HEK293 (cell line): Measurements from ENCODE around the gene OTP.
A peak's percentile ranks its signal among the peaks of the same experiment; 100 is the strongest.

Source experiments
- CTCF ChIA-PET: fragments of 350-600 bp; formaldehyde crosslinking; extraction: SDS; loops from one replicate; lab custom pipeline; 2021; ENCODE audit warnings: antibody characterized with exemption; lab: Yijun Ruan, JAX
- POLR2A ChIA-PET: fragments of 300-600 bp; formaldehyde crosslinking; extraction: SDS; loops from one replicate; lab custom pipeline; 2020; ENCODE audit warnings: antibody characterized with exemption, inconsistent platforms; lab: Yijun Ruan, JAX
- H3K27ac ChIP-seq: fragments of 200-500 bp; sonication (Bioruptor generic); 2 replicates; pipeline ENCODE4 v1.5.1; 2014; ENCODE audit warnings: low read depth, low read length, control low read depth, inconsistent platforms; ENCODE audit errors: extremely low read depth
- H3K36me3 ChIP-seq, 2 experiments: fragments of 200-500 bp in 1 of 2; sonication (Bioruptor generic) in 1 of 2; 1 replicate in 1 of 2; 2 replicates in 1 of 2; pipeline ENCODE4 v1.5.1; 2014 to 2017; ENCODE audit warnings: inconsistent platforms in 2 of 2, low read length in 2 of 2; ENCODE audit not compliant: control insufficient read depth in 2 of 2, insufficient read depth in 1 of 2
- H3K4me1 ChIP-seq: fragments of 200-500 bp; sonication (Bioruptor generic); 2 replicates; pipeline ENCODE4 v1.5.1; 2014; ENCODE audit warnings: mild to moderate bottlenecking, low read length, inconsistent platforms; ENCODE audit not compliant: control insufficient read depth, insufficient read depth
- H3K4me3 ChIP-seq: 2 replicates; pipeline ENCODE4 v1.5.1; 2011; ENCODE audit warnings: low read depth, mild to moderate bottlenecking, control low read depth, low read length, moderate library complexity
- H3K9me3 ChIP-seq: fragments of 200-500 bp; sonication (Bioruptor generic); 2 replicates; pipeline ENCODE4 v1.5.1; 2014; ENCODE audit warnings: low read depth, low read length, inconsistent platforms; ENCODE audit not compliant: control insufficient read depth, insufficient read depth
- GLI2 ChIP-seq: fragments of 450-650 bp; formaldehyde crosslinking; IDR thresholded peaks from 2 replicates; pipeline ENCODE4; 2017; ENCODE audit warnings: missing biosample characterization, missing genetic modification characterization, low read depth, borderline replicate concordance
- KLF9 ChIP-seq: fragments of 450-650 bp; formaldehyde crosslinking; IDR thresholded peaks from 2 replicates; pipeline ENCODE4 v1.5.1; 2016; ENCODE audit warnings: missing biosample characterization, missing genetic modification characterization, low read depth
- SCRT2 ChIP-seq: fragments of 450-650 bp; formaldehyde crosslinking; IDR thresholded peaks from 2 replicates; pipeline ENCODE4 v1.5.1; 2016; ENCODE audit warnings: missing biosample characterization, missing genetic modification characterization
- SP2 ChIP-seq: fragments of 450-650 bp; formaldehyde crosslinking; IDR thresholded peaks from 2 replicates; pipeline ENCODE4 v1.5.1; 2016; ENCODE audit warnings: missing biosample characterization, missing genetic modification characterization
- SP3 ChIP-seq: fragments of 450-650 bp; formaldehyde crosslinking; IDR thresholded peaks from 2 replicates; pipeline ENCODE4 v1.5.1; 2016; ENCODE audit warnings: missing biosample characterization, missing genetic modification characterization
- TCF7L2 ChIP-seq: IDR thresholded peaks from 2 replicates; pipeline ENCODE4 v1.6.1; 2011; ENCODE audit warnings: low read depth, mild to moderate bottlenecking, inconsistent platforms, low read length, moderate library complexity, borderline replicate concordance
- ZBTB1 ChIP-seq: fragments of 450-650 bp; formaldehyde crosslinking; IDR thresholded peaks from 2 replicates; pipeline ENCODE4 v1.5.1; 2016; ENCODE audit warnings: missing biosample characterization, missing genetic modification characterization
- ZBTB10 ChIP-seq: fragments of 450-650 bp; formaldehyde crosslinking; IDR thresholded peaks from 2 replicates; pipeline ENCODE4 v1.5.1; 2016; ENCODE audit warnings: missing biosample characterization, missing genetic modification characterization
- ZBTB11 ChIP-seq: fragments of 450-650 bp; formaldehyde crosslinking; conservative IDR thresholded peaks from 2 replicates; pipeline ENCODE4 v1.5.1; 2016; ENCODE audit warnings: low read depth, missing biosample characterization, missing genetic modification characterization
- ZBTB21 ChIP-seq: fragments of 450-650 bp; formaldehyde crosslinking; IDR thresholded peaks from 2 replicates; pipeline ENCODE4 v1.5.1; 2017; ENCODE audit warnings: missing biosample characterization, missing genetic modification characterization
- ZBTB6 ChIP-seq: fragments of 450-650 bp; formaldehyde crosslinking; IDR thresholded peaks from 2 replicates; pipeline ENCODE4 v1.5.1; 2017; ENCODE audit warnings: missing biosample characterization, missing genetic modification characterization
- ZBTB7A ChIP-seq: fragments of 450-650 bp; formaldehyde crosslinking; IDR thresholded peaks from 2 replicates; pipeline ENCODE4 v1.5.1; 2016; ENCODE audit warnings: low read depth, missing biosample characterization, missing genetic modification characterization
- ZFHX2 ChIP-seq: fragments of 450-650 bp; formaldehyde crosslinking; conservative IDR thresholded peaks from 2 replicates; pipeline ENCODE4 v1.5.1; 2016; ENCODE audit warnings: missing biosample characterization, missing genetic modification characterization
- ZFP37 ChIP-seq: fragments of 450-650 bp; formaldehyde crosslinking; IDR thresholded peaks from 2 replicates; pipeline ENCODE4 v1.5.1; 2016; ENCODE audit warnings: missing biosample characterization, missing genetic modification characterization
- ZFP69B ChIP-seq: fragments of 450-650 bp; formaldehyde crosslinking; IDR thresholded peaks from 2 replicates; pipeline ENCODE4 v1.5.1; 2016; ENCODE audit warnings: missing biosample characterization, missing genetic modification characterization
- ZNF112 ChIP-seq: fragments of 450-650 bp; formaldehyde crosslinking; IDR thresholded peaks from 2 replicates; pipeline ENCODE4 v1.5.0; 2017; ENCODE audit warnings: missing biosample characterization, missing genetic modification characterization
- ZNF138 ChIP-seq: fragments of 450-650 bp; formaldehyde crosslinking; IDR thresholded peaks from 2 replicates; pipeline ENCODE4 v1.5.1; 2016; ENCODE audit warnings: missing biosample characterization, missing genetic modification characterization, borderline replicate concordance
- ZNF146 ChIP-seq: fragments of 450-650 bp; formaldehyde crosslinking; IDR thresholded peaks from 2 replicates; pipeline ENCODE4 v1.5.1; 2016; ENCODE audit warnings: missing biosample characterization, missing genetic modification characterization
- ZNF214 ChIP-seq: fragments of 450-650 bp; formaldehyde crosslinking; IDR thresholded peaks from 2 replicates; pipeline ENCODE4 v1.5.1; 2017; ENCODE audit warnings: missing biosample characterization, mild to moderate bottlenecking, missing genetic modification characterization, borderline replicate concordance
- ZNF239 ChIP-seq: fragments of 450-650 bp; formaldehyde crosslinking; IDR thresholded peaks from 2 replicates; pipeline ENCODE4 v1.5.1; 2016; ENCODE audit warnings: missing biosample characterization, missing genetic modification characterization
- ZNF350 ChIP-seq: fragments of 450-650 bp; formaldehyde crosslinking; IDR thresholded peaks from 2 replicates; pipeline ENCODE4 v1.5.0; 2017; ENCODE audit warnings: missing biosample characterization, mild to moderate bottlenecking, missing genetic modification characterization
- ZNF514 ChIP-seq: fragments of 450-650 bp; formaldehyde crosslinking; IDR thresholded peaks from 2 replicates; pipeline ENCODE4 v1.5.1; 2016; ENCODE audit warnings: missing biosample characterization, missing genetic modification characterization
- ZNF521 ChIP-seq: fragments of 450-650 bp; formaldehyde crosslinking; IDR thresholded peaks from 2 replicates; pipeline ENCODE4 v1.5.1; 2017; ENCODE audit warnings: missing biosample characterization, mild to moderate bottlenecking, missing genetic modification characterization
- ZNF530 ChIP-seq: fragments of 450-650 bp; formaldehyde crosslinking; IDR thresholded peaks from 2 replicates; pipeline ENCODE4 v1.5.1; 2016; ENCODE audit warnings: low read depth, missing biosample characterization, missing genetic modification characterization
- ZNF544 ChIP-seq: fragments of 450-650 bp; formaldehyde crosslinking; IDR thresholded peaks from 2 replicates; pipeline ENCODE4 v1.5.0; 2017; ENCODE audit warnings: missing biosample characterization, missing genetic modification characterization
- ZNF549 ChIP-seq: fragments of 450-650 bp; IDR thresholded peaks from 2 replicates; pipeline ENCODE4 v1.5.1; 2018; ENCODE audit warnings: missing biosample characterization, missing genetic modification characterization, mild to moderate bottlenecking, inconsistent platforms, moderate library complexity
- ZNF629 ChIP-seq: fragments of 450-650 bp; formaldehyde crosslinking; IDR thresholded peaks from 2 replicates; pipeline ENCODE4 v1.5.1; 2017; ENCODE audit warnings: missing biosample characterization, missing genetic modification characterization
- ZNF664 ChIP-seq: fragments of 450-650 bp; formaldehyde crosslinking; IDR thresholded peaks from 2 replicates; pipeline ENCODE4 v1.5.1; 2016; ENCODE audit warnings: missing biosample characterization, missing genetic modification characterization
- ZSCAN18 ChIP-seq: fragments of 450-650 bp; formaldehyde crosslinking; IDR thresholded peaks from 2 replicates; pipeline ENCODE4 v1.5.1; 2016; ENCODE audit warnings: missing biosample characterization, missing genetic modification characterization

The OTP gene

GRCh38 chr5:77636641-77637169, 1.8 kb downstream of the OTP start:
- peak overlapping the region; percentile 25 for H3K4me3 ChIP-seq
- H3K9me3 ChIP-seq, result no peaks in the 10 kb centered on the region
- no peaks in the 10 kb centered on the region for H3K36me3 ChIP-seq
- TF ChIP-seq ZFP37, result no peak
- TF ChIP-seq ZNF239 (tag by site-specific recombination), result no peak
- TF ChIP-seq ZFP69B, result no peak
- TF ChIP-seq ZNF112 (tag by site-specific recombination), result no peak
- TF ChIP-seq ZNF138, result no peak
- no peak for TF ChIP-seq ZBTB7A
- no peak for TF ChIP-seq ZBTB1
- TF ChIP-seq ZBTB21 (tag by site-specific recombination), result no peak
- TF ChIP-seq SCRT2 (tag by site-specific recombination), result no peak
- TF ChIP-seq ZNF549, result no peak
- TF ChIP-seq GLI2 (tag by site-specific recombination), result no peak
- TF ChIP-seq ZBTB10, result no peak
- no peak for TF ChIP-seq ZSCAN18 (tag by site-specific recombination)
- TF ChIP-seq ZNF521 (tag by site-specific recombination), result no peak
- no peak for TF ChIP-seq ZNF214
- H3K27ac ChIP-seq, result no peak overlapping the region
- ChIA-PET CTCF (interaction anchor here (0.5 to 1.4 kb wide), 3 partner anchors 9 to 200 kb away, joined by 3 read pairs; no protein-coding TSS in a partner anchor), POLR2A (no interaction called here)
- no peaks in the 10 kb centered on the region for H3K4me1 ChIP-seq

GRCh38 chr5:77635917-77636640, 2.4 kb downstream of the OTP start:
- H3K27ac ChIP-seq, result no peak overlapping the region
- ChIA-PET CTCF (interaction anchor here (0.5 to 1.4 kb wide), 3 partner anchors 10 to 201 kb away, joined by 3 read pairs; no protein-coding TSS in a partner anchor), POLR2A (interaction anchor here (0.7 kb wide), 1 partner anchor 19 kb away, joined by 4 read pairs; no protein-coding TSS in a partner anchor)
- H3K9me3 ChIP-seq, result no peaks in the 10 kb centered on the region
- H3K4me1 ChIP-seq, result peaks cover 1% of the 10 kb centered on the region
- peak overlapping the region; percentile 25 for H3K4me3 ChIP-seq
- no peaks in the 10 kb centered on the region for H3K36me3 ChIP-seq
- TF ChIP-seq ZNF544 (tag by site-specific recombination), result no peak
- TF ChIP-seq SP3, result no peak
- TF ChIP-seq ZBTB11, result no peak
- TF ChIP-seq ZNF530 (tag by site-specific recombination), result no peak
- TF ChIP-seq ZNF350 (tag by site-specific recombination), result no peak
- TF ChIP-seq ZNF146 (tag by site-specific recombination), result no peak
- no peak for TF ChIP-seq TCF7L2
- no peak for TF ChIP-seq ZNF664
- TF ChIP-seq ZNF629 (tag by site-specific recombination), result no peak
- TF ChIP-seq ZFHX2 (tag by site-specific recombination), result no peak
- no peak for TF ChIP-seq KLF9
- TF ChIP-seq ZNF514, result no peak
- TF ChIP-seq SP2 (tag by site-specific recombination), result no peak
- TF ChIP-seq ZBTB6 (tag by site-specific recombination), result no peak
